GM11168 (cell line): ENCODE measurements around the gene ACSF2.

Experiments used
- in situ Hi-C: fragments of 300-500 bp; cut with MboI; formaldehyde crosslinking; loops from one replicate; pipeline ENCODE4 v1.12.0; 2022; ENCODE audit warnings: low sequenced_read_pairs; ENCODE audit not compliant: unreplicated experiment

ACSF2 gene

GRCh38 chr17:50437409-50437808, 11.4 kb downstream of the ACSF2 start:
- in situ Hi-C loops = no loop called here

- in situ Hi-C loops = no loop called here
Measured at GRCh38 chr17:50439008-50439407, 13.0 kb downstream of the ACSF2 start.

GRCh38 chr17:50440172-50440837, 14.3 kb downstream of the ACSF2 start:
- in situ Hi-C loops = no loop called here

- in situ Hi-C loops = no loop called here
Measured at GRCh38 chr17:50440838-50441829, 15.1 kb downstream of the ACSF2 start.

GRCh38 chr17:50443505-50443974, 17.5 kb downstream of the ACSF2 start:
- in situ Hi-C loops = no loop called here

- in situ Hi-C loops = no loop called here
Measured at GRCh38 chr17:50444841-50445715, 19.1 kb downstream of the ACSF2 start.

GRCh38 chr17:50445730-50446325, 19.8 kb downstream of the ACSF2 start:
- in situ Hi-C loops = no loop called here

- in situ Hi-C loops = no loop called here
Measured at GRCh38 chr17:50447870-50448595, 22.0 kb downstream of the ACSF2 start.

GRCh38 chr17:50448643-50449042, 22.6 kb downstream of the ACSF2 start:
- in situ Hi-C loops = no loop called here

- in situ Hi-C loops = no loop called here
Measured at GRCh38 chr17:50451943-50452629, 26.1 kb downstream of the ACSF2 start.

- in situ Hi-C loops = no loop called here
Measured at GRCh38 chr17:50452630-50453300, 26.7 kb downstream of the ACSF2 start.

- in situ Hi-C loops = no loop called here
Measured at GRCh38 chr17:50453901-50454300, 27.9 kb downstream of the ACSF2 start.

- in situ Hi-C loops = no loop called here
Measured at GRCh38 chr17:50457621-50458020, 31.6 kb downstream of the ACSF2 start.

GRCh38 chr17:50458270-50458669, 32.3 kb downstream of the ACSF2 start:
- in situ Hi-C loops = no loop called here

GRCh38 chr17:50458701-50459676, 33.0 kb downstream of the ACSF2 start:
- in situ Hi-C loops = no loop called here

- in situ Hi-C loops = no loop called here
Measured at GRCh38 chr17:50459756-50460155, 33.7 kb downstream of the ACSF2 start.
